Panc1 (cell line): ENCODE measurements around the gene PLCH1.

Source experiments
- CTCF ChIP-seq: fragments of 450-650 bp; IDR thresholded peaks from 2 replicates; pipeline ENCODE4 v1.5.1; 2017; ENCODE audit warnings: mild to moderate bottlenecking
- POLR2AphosphoS5 ChIP-seq: IDR thresholded peaks from 2 replicates; pipeline ENCODE4 v1.6.1; 2012; ENCODE audit warnings: mild to moderate bottlenecking, low read depth, low read length, moderate library complexity
- REST ChIP-seq, 2 experiments: IDR thresholded peaks; 2 replicates each; pipeline ENCODE4 v1.6.1; 2011 to 2012; ENCODE audit warnings: low read depth in 2 of 2, control low read depth in 1 of 2, low read length in 1 of 2, mild to moderate bottlenecking in 1 of 2, moderate library complexity in 1 of 2; ENCODE audit not compliant: insufficient read depth in 1 of 2

GRCh38 chr3:155492841-155493240 is 252.0 kb downstream of the PLCH1 start:
- TF ChIP-seq CTCF (no peak), REST (IDR thresholded peaks at IDR 0.05; ENCODE audit: insufficient read depth in 1 of 2, low read depth in 2 of 2, low read length in 1 of 2) (no peak), POLR2AphosphoS5 (no peak)
